GM12875 (cell line): ENCODE measurements around the gene CIDEA.

ENCODE experiments used
- H3K4me3 ChIP-seq: one replicate; pipeline ENCODE4 v1.5.1; 2011; ENCODE audit warnings: low read depth, low read length, control low read depth
- CTCF ChIP-seq: IDR thresholded peaks from 2 replicates; pipeline ENCODE4 v1.5.1; 2011; ENCODE audit warnings: low read depth, mild to moderate bottlenecking, control low read depth, inconsistent platforms, low read length, moderate library complexity, borderline replicate concordance; ENCODE audit not compliant: insufficient read depth

CIDEA gene

DNA sequence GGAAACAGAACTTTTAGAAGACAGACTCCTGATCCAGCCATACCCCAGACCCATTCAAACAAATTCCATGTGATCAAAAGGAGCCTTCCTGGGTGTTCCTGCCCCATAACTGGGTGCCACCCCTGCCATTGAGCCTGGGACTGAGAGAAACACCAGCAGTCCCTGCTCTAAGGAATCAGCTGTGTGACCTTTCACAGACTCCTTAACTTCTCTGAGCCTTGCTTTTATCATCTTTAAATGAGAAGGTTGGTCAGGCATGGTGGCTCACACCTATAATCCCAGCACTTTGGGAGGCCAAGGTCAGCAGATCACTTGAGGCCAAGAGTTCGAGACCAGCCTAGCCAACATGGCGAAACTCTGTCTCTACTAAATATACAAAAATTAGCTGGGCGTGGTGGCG is 20.6 kb downstream of the CIDEA start:
- H3K4me3 ChIP-seq = no peak overlapping the region
- TF ChIP-seq CTCF = no peak

- H3K4me3 ChIP-seq = no peak overlapping the region
- no peak for TF ChIP-seq CTCF
Observed at GRCh38 chr18:12276736-12277554, 22.8 kb downstream of the CIDEA start.

- 0 out of 2 replicates have a peak, but pooled peaks have one; percentile 20 for TF ChIP-seq CTCF
- H3K4me3 ChIP-seq = no peak overlapping the region
Observed at GRCh38 chr18:12278215-12278671, 24.1 kb downstream of the CIDEA start.

DNA sequence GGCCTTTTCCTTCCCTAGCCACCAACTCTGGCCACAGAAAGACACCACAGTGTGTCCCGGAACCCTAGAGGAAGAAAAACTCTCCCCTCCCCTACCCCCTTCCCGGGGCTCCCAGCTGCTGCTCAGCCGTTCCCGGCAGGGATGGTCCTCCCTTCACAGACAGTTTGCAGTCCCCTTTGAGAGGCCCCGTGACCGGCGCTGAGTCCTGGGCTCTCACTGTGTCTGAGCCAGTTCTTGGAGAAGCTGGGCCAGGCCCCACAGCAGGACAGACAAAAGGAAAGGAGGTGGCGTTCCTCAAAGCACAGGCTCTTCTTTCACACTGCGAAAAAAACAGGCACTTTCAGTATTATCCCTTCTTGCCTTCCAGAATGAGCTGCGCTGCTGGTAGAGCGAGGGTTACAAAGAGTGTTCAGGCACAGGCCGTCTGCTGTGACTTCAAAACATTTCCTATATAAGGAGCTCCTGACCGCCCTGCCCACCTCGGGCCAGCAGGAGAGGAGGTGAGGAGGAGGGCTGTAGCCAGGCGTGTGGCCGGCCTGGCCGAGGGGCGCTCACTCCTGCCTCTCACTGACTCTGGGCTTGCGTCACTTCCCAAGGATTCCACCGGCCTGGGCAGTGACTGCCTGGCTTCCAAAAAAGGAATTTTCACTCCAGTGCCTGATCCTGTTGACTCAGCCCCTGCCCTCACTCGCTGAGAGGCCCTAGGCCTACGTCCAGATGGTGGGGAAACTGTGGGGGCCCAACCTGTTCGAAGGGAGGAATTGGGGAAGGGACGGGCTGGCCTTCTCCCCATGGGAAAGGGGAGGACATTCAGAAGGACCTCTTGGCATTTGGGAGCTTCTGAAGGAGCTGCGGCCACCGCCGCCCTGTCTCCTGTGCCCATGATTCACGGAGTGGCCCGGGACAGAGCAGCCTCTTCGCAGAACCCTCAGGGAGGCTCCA is 24.9 kb downstream of the CIDEA start:
- no peak overlapping the region for H3K4me3 ChIP-seq
- no peak for TF ChIP-seq CTCF

GRCh38 chr18:12279781-12280531 is 25.8 kb downstream of the CIDEA start:
- H3K4me3 ChIP-seq = no peak overlapping the region
- TF ChIP-seq CTCF = no peak

- no peak for TF ChIP-seq CTCF
- H3K4me3 ChIP-seq = no peak overlapping the region
Observed at GRCh38 chr18:12281861-12282260, 27.7 kb downstream of the CIDEA start.
